Stimulated activated CD8-positive, alpha-beta memory T cell treated with anti-CD3 and anti-CD28 coated beads, Interleukin-15, amount 100 ng/mL, for 1 hour (primary cell): Measurements from ENCODE around the gene GFRA1.
"Not testable (repeated sequence)": the region's sequence is repeated elsewhere in the genome, so short reads cannot be mapped to it uniquely, and the experiment has no call there.

Experiments
- DNase-seq: peaks from one replicate; pipeline ENCODE4 v3.0.0-alpha.2; 2020; ENCODE audit warnings: low read depth

The GFRA1 gene

DNA sequence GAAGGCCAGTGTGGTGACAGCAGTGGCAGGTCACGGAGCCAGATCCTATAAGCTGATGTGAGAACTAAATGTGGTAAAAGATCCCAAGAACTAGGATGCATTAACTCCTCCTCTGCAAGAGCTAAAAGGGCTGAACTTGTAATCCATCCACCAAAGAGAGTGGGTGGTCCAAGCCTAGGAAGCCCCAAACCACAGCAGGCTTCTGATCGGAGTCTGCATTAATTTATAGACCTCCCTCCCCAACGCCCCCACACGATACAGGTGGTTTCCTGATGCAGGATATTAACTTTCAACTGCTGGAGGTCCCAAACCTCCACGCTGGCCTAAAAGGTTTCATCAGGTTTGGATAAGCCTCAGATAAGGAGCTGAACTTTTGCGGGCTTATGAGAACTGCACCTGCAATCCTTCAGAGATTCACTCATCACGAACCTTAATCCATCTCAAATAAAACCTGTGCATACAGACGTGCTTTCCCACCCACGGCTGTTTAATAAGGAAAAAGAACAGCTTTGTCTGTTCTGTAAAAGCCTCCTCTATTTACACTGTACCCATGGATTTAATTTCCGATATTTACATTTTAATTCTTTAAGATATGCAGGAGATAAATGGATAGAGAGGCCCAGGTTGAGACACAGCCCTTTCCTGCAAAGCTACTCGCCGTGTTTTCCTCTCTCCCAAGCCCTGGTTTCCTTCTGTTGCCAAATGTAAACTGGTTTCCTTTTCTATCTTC is 74.9 kb downstream of the GFRA1 start:
- DNase-seq = no peak

DNA sequence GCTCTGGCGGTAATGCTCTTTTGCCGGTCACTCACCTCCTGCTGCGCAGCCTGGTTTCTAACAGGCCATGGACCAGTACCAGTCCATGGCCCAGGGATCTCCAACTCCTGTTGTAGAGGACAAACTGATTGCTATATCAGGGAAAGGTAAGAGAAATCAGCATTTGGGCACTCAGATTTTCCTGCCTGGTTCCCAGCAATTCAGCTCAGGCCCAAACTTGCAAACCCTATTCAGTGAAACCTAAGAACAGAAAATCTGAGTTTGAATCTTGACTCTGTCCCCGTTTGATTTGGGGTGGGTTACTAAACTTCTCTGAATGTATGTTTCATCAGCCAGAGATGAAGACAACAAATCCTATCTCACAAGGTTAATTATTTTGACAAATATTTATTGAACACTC is 77.4 kb downstream of the GFRA1 start:
- DNase-seq = no peak

DNA sequence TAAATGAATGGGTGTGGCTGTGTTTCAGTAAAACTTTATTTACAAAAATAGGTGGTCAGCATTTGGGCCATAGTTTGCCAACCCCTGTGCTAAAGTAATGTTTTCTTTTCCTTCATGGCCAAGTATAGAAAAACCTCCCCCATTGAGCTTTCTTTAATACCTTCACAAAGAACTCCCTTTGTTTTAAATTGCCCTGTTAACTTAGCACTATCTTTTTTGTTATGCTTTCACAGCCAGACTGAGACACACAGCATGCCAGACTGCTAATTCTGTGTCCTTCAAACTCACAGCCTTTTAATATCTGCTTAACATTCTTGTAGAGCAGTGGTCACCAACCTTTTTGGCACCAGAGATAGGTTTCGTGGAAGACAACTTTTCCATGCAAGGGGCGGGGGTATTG is 78.0 kb downstream of the GFRA1 start:
- no peak for DNase-seq

DNA sequence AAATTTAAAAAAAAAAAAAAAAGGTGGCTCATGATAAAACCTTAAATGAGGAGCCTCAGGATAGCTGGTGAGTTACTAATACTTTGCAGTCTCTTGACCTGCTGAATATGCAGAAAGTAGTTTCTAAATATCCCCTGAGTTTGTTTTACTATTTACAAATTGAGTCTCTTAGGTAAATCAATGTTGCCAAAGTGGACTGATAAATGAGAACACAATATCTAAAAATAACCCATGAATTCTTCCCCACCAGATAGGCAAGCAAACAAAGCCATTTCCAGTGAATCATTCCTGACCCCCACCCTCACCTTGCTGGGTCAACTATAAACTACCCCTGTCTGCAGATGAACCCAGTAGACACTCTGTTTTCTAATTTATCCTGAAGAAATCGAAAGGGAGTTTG is 78.9 kb downstream of the GFRA1 start:
- no peak for DNase-seq

DNA sequence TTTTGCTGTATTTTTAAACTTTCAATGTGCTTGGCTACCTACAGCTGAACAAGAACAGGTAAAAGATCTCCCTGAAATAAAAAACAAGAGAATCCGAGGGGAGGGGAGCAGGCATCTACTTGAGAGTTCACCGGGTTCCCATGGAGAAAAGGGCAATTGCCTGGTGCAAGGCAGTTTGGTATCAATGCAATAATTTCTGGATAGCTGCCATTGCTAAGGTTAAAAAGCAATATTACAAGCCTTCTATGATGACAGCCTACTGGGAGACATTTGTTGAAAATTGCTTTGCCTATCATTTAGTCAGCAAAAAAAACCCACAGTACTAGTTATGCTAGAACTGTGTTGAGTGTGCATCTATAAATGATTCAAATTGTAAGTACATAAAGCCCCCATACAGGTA is 82.1 kb downstream of the GFRA1 start:
- DNase-seq = no peak

DNA sequence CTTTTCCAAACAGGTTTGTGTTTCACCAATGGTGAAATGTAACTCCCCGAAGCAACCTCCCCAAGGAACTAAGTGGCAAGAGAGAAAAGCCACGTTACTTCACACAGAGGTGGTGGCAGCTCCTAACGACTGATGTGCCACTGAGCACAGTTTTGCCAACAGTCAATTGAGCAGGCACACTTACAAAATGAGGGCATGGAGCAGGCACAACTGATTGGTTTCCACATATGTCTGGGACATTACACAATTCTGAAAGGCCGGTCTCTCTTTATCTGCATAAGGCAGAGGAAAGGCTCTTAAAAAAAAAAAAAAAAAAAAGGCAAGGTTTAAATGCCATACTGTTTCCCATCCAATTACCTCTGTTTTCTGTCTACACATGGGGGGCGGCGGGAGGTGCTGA is 86.7 kb downstream of the GFRA1 start:
- DNase-seq = no peak

DNA sequence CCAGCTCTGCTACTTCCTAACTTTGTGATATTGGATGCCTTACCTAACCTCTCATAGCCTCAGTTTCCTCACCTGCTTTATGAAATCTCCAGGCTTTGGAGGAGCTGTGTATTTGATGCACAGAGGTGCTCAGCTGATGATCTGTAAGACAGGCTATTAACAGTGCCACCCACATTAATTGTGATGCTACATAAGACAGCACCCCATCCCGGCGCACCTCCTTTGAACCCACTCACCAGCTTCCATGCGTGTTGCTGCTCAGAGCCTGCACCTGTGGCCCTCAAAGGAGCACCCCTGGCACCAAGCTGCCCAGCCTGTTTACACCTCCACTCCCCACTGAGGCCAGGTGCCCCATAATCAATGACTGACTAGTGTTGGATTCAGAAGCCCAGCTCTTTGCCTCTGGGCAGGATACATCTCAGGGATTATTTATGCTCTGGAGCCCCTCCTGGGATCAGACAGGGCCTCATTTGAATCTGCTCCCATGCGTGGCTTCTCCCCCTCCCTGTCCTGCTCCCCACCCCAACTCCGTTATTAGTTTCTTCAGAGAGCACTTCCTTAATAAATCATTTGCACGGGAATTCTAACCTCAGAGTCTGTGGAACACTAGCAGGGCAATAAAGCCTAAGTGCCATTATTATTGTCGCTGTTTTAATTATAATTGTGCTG is 87.7 kb downstream of the GFRA1 start:
- no peak for DNase-seq

DNA sequence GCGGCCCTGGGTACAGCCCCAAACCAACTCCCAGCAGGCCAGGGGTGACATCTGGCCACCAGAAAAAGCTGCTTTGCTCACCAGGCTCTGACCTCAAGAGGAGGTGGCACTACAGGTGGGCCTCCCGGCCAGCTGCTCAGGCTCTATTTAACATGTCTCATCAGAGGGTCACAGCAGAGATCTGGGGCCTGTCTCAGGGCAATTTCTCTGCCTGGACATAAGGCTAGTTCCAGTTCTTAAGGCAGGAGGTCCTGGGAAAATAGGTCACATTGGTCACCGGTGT is 88.6 kb downstream of the GFRA1 start:
- no peak for DNase-seq

DNA sequence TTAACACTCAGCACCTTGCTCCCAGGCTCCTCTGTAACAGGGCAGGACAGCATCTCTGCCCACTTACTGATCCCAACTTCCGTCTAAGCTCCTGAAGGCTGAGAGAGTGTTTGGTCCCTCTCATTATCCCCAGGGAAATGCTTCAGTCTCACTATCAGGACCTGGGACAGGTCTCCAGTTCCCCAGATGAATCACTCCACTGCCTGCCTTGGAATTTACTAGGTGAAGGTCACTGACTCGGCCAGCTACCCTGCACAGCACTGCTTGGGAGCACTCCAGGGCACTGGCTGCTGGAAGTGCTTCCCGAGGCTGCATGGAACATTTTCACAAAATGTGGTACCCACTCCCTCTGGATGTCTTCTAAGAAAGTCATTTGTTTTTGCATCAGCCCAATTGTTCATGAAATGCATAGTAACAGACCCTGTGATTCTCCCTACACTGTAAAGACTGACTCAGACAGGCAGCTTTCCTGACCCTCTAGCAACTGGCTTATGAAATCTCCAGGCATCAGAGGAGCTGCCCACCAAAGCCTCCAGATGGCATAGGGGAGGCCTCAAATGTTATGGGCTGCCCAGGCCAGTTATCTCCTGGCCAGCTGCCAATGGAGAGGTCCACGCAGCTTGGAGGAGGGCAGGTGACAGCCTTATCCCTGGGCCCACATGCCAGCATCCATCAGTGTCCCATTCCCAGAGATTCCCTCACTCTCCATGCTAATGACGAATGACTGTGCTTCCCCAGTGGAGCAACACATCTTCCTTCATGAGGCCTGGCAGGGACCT is 89.1 kb downstream of the GFRA1 start:
- DNase-seq = no peak

DNA sequence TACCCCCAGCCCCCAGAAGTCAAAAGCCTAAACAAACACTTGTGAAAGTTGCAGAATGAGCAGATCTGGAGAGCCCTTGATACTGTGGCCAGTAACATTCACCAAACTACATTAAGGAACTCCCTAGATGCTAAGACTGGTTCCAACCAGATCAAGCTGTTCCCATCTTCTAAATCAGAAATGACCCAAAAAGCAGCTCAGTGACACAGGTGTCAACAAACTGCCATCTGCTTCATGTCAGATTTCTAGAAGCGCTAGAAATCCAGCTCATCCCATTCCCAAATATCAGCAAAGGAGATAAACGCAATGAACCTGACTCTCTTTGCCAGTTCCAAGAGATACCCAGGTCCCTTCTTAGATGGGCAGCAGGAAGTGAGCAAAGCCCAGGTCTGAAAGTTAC is 90.6 kb downstream of the GFRA1 start:
- DNase-seq = no peak

DNA sequence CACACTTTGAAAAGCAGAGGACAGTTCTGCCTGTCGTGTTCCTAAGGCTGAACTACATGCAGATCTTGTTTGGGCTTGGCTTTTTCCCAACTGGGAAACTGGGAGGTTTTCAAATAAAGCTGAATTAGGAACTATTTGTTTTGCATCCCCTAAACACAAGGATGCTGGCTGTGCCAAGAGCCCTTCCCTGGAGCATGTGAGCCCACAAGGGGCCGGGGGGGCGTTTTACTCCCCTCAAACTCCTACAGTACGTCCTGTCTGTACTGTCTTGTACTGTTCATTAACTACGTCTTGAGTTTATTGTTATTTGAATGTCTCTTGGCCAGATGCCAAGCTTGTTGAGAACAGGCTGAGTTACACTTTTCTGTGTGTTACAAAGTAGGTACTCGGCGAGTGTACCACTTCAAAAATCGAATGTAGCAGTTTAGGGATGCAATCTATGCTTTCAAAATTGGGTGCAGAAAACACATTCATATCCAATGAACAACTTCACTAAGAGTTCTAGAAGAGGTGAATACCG is 94.9 kb downstream of the GFRA1 start:
- DNase-seq = no peak

DNA sequence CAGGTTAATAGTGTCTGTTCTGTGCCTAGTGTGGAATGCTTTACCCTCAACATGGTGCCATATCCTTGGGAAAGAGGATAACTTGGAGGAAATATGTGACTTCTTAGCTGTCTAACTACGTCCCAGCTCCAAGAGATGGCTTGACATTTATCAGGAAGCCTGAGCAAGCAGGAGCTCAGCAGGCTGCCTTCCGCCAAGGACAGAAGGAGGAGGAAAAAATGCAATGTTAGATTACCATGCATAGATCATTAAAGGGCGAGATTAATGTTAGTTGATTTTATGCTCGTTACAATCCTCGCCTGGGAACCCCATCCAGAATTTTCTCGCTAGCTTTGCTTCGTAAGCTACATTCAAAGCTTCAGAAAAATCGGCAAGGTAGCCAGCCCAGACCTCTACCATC is 97.8 kb downstream of the GFRA1 start:
- no peak for DNase-seq

DNA sequence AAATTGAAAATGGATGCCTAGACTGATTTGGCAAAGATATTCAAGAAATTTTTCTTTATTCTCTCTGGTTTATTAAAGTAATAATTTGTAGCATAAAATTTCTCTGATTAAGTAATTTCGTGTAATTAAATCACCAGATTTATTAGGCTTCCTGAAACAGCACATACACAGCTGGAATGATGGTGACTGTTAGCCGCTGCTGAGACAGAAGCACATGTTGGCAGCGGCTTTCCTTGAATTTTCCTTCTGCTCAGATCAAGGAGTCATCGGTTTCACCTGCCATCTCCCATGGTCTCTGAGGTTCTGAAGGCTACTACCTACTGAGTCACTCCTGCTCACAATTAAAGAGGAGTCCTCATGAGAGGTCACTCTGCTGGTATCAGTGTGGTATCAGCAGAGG is 101.5 kb downstream of the GFRA1 start:
- DNase-seq = no peak

DNA sequence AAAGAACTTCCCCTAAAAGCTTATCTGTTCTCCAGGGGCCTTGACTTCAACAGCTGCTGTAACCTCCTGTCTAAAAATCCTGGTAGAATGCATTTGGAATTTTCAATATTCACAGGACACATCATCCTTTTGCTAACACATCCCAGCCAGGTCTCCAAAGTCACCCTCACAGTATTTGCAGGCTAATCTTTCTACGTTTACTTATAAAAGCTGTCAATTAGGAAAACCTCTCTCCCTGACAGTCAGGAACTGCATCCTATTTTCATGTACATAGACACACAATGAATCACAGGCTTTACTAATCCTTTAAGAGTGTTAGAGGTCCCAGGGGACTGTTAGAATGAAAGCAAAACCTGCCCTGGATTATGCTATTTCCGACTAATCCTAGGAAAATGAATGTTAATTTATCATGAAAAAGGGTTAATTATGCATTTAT is 102.2 kb downstream of the GFRA1 start:
- no peak for DNase-seq

DNA sequence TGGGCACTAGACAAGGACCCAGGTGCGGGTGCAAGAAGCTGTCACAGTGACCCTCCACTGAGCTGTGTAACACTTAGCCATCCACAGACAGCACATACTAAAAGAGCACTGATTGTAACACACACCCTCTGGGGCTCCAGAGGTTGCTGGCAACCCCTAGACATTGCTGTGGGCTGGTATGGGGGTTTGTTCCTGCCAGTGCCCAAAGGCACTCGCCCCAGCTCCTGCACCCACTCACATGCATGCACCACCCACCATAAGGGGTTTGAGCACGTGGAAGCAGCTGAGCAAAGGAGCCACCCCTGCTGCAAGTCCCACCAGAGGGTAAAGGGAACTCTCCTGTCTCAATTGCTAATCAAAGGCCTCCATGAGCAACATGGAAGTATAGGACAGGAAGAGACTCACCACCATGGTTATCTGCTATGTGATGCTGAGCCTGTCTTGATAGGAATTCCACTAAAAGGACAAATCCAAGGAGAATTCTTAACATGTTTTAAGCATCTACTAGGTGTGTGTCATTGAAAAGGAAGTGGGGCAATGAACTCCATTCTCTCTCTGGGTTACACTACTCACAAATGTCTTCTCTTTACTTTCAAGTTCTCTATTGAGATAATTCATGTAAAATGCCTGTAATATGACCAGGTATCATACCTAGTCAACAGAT is 103.1 kb downstream of the GFRA1 start:
- DNase-seq = no peak

DNA sequence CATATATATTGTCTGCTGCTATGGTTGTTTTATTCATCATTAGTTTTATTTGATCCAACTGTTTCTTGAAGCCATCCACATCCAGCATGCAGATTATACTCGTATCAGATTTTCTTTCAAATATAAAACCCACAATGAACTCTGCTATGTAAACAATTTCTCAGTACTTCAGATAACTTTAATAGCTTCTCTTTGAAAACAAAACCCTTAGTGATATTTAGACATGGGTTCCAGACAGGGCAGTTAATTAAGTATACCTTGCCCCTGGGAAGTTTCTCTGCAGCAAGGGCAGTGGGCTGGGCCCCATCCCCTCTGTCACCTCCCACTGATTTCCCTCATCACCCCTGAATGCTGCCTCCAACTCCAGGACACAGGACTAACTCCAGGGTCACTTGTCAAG is 104.3 kb downstream of the GFRA1 start:
- no peak for DNase-seq

DNA sequence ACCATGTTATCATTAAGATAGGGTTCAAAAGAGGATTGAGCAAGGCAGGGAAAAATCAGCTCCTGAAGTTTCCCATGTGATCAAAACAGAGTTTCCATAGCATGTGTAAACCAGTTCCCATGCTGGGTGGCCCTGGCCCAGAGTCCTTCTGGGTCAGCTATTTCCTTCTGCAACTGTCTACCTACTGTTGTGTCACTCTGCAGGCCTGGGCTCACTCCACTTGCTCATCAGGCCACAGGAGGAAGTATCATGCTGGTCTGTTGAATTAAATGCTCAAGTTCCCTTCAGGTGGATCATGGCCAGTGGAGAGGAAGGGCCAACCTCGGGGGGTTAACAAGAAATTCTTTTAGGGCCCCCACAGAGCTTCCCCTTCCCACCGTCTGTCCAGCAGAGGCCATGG is 104.7 kb downstream of the GFRA1 start:
- DNase-seq = no peak

DNA sequence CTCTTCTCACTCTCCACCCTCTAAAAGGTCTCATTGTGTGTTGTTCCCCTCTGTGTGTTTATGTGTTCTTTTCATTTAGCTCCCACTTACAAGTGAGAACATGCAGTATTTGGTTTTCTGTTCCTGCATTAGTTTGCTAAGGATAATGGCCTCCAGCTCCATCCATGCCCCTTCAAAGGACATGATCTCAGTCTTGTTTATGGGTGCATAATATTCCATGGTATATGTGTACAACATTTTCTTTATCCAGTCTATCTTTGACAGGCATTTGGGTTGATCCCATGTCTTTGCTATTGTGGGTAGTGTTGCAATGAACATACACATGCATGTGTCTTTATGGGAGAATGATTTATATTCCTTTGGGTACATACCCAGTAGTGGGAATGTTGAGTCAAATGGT is 107.1 kb downstream of the GFRA1 start:
- not testable (repeated sequence) for DNase-seq

DNA sequence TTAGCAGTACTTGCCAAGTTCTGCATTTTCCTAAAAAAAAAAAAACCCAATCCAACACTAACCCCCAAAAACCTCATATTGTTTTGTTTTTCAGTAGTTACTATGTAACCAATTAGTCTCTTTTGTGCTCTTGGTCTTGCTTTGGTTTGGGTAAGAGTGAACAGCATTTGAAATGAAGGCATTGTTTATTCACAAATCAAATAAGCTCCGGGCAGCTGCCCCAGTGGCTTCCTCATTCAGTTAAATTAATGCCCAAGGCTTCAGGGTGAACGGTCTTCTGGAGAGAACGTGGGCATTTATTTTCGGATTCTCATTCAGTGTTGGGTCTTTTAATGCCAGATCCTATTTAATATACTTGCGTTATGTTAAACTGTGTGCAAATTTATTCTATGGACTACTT is 108.7 kb downstream of the GFRA1 start:
- no peak for DNase-seq

DNA sequence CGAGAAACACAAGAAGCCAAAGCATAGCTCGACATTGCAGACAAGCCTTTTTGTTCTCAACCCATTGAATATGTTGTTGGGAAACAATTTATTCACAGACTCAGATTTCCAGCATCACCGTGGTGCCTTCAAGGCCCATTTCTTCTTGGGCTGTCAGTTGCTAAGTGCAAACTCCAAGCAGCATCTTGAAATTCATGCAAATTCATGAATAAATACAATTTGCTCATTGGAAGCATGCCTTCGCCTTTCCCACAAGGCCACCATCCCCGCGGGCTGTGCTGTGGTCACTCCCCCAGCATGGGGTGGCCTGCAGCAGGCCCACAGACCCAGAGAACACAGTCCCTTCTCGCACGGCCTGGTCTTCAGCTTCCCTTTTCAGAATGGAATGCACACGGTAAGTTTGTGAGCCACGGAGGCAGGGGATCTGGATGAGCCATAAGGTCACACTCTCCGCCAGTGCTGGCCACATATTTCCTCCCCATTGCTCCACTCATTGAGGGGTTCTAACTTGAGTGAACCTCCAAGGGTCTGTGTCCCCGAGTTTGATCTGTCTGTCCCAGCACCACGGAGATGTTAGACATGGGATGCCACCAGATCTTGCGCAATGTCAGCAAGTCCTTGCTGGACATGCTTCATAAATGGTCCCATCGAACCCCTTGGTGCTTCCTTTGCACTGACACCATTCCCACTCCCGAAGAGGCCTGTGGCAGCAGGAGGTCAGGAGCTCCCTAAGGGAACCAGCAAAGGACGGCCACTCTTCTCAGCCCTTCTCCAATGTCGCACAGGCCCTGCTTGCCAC is 109.5 kb downstream of the GFRA1 start:
- no peak for DNase-seq

DNA sequence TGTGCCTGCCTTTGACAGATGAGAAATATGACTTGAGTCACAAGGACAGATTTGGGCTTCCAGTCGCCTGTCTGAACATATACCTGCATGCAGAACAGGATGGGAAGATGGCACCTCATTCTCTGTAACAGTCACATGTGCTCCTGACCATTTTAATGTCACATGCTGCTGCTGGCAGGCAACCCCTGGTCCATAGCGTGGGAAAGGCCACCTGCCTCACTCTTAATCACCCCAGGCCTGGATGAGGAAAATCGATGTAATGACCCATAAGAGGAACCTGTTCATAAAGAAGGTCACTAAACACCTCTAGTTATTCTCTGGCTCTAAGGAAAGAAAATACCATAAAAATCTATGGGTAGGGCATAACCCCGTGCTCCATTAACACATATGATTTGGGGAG is 110.2 kb downstream of the GFRA1 start:
- no peak for DNase-seq

DNA sequence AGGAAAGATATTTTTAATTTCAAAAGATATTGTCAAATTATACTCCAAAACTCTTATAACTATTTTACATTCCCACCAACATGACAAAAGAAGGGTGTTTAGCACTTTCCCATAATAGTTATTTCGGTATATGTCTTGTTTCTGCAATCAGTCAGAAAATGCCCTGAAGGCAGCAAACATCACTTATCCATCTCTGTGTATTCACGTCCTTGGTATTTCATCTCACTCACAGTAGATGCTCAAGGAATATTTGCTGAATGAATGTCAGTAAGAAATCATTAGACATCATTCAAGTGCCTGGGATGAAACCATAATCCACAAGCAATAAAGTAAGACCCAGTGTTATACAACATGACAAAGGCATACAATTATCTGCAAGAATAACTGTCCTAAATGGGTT is 112.7 kb downstream of the GFRA1 start:
- DNase-seq = no peak
